ENCODE measurements around the gene XPR1.
A peak's percentile ranks its signal among the peaks of the same experiment; 100 is the strongest.

The XPR1 gene

DNA sequence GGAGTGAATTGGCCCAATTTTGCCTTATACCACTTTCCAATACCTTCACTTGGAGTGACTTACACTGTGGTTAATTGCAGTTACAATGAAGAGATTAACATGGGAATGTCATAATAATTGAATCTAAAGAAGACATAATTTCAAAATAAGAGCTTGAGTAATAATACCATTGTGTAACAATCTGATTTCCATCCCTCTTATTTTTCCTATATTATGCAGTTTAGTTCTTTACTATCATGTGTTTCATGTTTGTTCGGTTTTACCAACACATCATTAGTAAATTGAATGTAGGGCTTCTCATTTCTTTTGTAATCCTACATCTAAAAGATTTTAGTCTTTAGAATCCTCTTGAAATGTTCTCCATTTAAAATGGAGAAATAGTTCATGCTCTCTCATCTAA, 19.2 kb upstream of the XPR1 start:
- no peak overlapping the region for H3K27ac ChIP-seq
- no peak overlapping the region for H3K4me3 ChIP-seq

DNA sequence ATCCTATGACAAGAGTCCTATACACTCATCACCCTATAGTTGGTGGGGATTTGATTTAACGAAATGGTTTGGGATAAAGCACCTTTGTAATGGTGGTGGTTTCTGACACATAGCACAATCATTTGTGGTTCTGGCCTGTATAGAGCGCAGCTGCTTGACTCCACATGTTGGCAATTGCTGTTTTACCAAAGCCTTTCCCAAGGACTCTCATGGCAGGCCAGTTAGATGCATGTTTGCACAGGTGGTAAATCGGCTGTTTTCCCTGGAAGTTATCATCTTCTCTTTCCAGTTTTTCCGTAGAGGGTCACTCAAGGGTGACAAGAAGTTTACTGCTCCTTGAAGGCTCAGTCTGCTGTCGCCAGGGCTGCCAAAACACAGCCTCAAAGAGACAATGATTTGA, 17.1 kb upstream of the XPR1 start:
- peak overlapping the region in 6 of 21 experiments; percentile 6 to 50 (median 28) for H3K27ac ChIP-seq
- H3K4me3 ChIP-seq: no peak overlapping the region

DNA sequence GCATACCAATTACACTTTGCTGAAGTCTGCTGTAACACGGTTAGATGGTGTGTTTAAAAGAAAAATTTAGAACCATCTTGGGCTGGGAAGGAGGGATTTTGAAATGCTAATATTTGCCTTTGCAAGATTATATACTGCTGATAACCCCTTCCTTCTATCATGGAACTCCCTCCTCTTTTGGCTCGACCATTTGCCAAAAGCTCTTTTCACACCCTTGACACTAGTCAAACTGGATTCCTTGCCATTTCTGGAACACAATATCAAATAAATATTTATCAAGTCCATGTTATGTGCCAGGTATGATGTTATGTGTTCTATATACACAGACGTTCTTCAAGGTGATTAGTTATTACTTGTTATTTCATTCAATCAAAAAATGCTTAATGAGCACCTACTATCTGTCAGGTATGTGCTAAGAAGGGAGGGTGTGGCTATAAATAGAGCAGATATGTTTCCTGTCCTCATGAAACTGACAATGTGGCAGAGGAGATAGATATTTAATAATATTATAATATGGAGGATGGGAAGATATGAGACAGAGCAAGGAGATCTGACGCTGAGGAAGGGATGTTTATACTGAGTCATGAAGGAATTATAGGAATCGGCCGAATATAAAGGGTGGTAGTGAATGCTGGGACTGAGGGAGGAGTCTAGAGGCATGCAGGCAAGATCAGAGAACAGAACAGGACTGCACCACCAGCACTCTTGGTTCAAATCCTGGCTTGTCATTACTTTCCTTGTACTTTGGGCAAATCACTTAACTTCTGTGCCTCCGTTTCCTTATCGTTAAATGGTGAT, 16.1 kb upstream of the XPR1 start:
- H3K27ac ChIP-seq: peak overlapping the region in 8 of 21 experiments; percentile 0 to 59 (median 22)
- no peak overlapping the region for H3K4me3 ChIP-seq

DNA sequence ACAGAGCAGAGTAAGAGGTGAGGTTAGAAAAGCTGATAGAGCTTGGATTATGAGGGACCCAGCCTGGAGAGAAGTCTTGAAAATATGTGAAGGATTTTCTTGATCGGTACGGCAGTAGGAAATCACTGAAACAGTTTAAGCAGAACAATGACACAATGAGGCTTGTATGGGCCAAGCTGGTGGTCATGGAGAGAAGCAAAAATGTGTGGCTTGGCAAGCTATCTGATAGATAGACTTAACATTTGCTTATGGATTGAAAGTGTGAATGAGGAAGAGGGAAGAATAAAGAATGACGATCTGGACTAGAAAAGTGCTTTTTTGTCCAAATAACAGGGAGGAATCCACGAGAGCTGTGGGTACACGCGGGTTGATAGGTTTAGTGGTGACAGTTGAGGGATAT, 15.4 kb upstream of the XPR1 start:
- H3K27ac ChIP-seq: peak overlapping the region in 6 of 21 experiments; percentile 3 to 59 (median 28)
- no peak overlapping the region for H3K4me3 ChIP-seq

DNA sequence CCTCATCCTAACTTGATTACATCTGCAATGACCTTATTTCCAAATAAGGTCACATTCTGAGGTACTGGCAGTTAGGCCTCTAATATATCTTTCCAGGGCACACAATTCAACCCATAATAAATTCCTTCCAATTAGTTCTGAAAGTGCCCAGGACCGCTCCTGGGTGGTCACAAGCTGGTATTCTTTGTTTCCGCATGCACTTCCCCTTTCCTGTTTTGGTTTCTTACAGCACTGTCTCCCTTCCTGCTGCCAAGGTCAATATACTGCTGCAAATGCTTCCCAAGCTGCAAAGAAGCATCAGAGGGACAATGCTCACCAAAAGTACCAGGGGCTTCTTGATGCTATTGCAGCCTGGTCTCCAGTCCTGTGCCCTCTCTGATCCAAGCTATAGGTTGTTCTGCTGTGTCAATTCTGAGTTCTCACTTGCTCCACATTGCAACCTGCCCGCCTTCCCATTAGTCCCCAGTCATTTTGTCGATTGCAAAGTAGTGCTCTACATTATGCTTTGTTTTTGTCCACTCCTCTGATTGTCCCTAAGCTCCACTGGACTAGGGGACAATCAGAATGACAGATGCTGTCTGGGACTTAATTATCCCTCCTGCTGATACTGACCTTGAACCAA, 13.9 kb upstream of the XPR1 start:
- no peak overlapping the region for H3K4me3 ChIP-seq
- H3K27ac ChIP-seq: no peak overlapping the region

DNA sequence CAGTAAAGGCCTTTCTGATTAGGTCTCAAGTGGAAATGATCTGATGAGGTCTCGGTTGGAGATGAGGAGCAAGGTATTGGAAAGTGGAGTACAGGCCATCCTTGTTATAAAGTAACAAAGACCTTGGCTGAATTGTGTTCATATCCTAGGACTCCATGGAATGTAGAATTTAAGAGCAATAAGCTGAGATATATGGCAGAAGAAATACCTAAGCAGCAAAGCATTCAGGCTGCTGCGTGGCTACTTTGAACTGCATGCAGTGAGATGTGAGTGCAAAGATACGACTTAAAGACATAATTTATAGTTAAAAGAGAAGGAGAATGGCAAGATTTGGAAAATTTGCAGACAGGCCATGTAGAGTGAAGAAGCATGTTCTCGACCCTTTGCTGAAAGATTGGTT, 11.2 kb upstream of the XPR1 start:
- no peak overlapping the region for H3K27ac ChIP-seq
- H3K4me3 ChIP-seq: no peak overlapping the region

DNA sequence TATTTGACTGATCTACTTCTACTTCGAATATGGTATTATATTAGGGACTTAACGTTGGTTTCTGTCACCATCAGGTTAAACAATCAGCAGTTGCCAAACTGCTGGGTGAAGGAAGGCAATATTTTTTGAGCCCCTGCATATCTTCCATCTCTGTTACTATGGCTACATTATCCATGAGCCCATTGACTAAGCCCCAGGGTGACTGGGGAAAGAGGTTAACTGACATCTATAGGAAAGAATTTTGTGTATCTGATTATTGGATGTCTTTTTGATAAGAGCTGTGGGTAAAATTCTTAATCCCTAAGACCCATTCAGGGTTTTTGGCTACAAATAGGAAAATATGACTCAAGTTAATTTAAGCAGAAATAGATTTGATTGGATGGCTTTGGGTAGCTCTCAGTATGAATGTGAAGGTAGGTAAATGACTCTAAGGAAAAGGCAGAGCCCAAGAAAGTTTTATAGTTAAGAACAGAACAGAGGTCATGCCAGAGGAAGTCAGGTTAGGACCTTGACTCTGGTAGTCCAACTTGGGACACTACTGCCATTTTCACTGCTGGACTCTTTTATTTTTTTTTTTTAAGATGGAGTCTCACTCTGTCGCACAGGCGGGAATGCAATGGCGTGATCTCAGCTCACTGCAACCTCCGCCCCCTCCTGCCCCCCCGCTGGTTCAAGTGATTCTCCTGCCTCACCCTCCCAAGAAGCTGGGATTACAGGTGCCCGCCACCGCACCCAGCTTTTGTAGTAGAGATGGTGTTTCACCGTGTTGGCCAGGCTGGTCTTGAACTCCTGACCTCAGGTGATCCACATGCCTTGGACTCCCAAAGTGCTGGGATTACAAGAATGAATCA, 8.9 kb upstream of the XPR1 start:
- no peak overlapping the region for H3K4me3 ChIP-seq
- no peak overlapping the region for H3K27ac ChIP-seq

DNA sequence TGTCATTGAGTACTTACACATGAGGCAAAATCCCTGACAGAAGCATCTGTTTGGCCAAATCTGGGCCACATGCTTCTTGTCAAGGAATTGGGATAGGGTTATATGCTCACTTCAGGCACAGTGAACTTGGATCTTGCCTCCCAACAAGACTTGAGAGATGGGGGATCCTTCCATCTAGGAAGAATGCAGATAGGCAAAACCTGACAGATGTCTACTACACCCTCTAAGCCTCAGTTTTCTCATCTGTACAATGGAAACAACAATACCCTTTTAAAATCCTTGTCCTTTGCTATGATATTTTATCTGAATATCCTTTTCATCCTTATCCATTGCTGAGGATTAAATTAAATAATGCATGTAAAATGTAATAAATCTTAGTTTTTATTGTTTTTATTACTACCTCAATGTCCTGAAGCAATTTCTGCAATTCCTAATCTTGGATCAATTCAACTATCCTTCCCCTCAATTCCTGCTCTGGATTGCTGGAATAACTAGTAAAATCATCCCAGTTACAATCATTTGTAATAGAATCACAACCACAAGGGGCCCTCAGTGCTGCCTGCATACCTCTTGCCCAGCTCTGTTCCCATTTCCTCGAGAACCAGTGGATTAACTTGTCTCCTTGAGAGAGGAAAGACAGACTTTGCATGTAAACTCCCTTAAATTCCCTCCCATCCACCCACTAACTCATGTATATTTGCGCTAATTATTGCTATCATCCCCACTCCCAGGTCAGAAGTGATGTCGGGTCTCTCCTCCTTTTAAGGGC, 8.1 kb upstream of the XPR1 start:
- no peak overlapping the region for H3K27ac ChIP-seq
- H3K4me3 ChIP-seq: no peak overlapping the region

DNA sequence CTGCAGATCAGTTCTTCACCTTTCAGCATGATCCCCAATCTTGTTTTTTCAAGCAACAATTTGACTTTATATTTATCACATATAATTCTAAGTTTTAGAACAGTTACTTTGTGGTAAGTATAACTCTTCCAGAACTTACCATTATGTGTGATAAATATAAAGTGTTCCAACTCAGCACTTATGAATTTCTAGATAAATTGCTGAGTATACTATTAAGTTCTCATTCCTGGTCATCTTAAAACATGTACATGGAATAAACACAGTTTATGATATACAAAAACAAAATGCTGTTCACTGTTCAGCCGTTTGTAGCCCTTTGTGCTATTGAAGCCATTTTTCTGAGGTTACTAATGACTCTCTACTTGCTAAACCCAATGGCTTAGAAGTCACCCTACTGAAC, 5.1 kb upstream of the XPR1 start:
- Histone ChIP-seq H3K27ac (no peak overlapping the region), H3K4me3 (no peak overlapping the region)

DNA sequence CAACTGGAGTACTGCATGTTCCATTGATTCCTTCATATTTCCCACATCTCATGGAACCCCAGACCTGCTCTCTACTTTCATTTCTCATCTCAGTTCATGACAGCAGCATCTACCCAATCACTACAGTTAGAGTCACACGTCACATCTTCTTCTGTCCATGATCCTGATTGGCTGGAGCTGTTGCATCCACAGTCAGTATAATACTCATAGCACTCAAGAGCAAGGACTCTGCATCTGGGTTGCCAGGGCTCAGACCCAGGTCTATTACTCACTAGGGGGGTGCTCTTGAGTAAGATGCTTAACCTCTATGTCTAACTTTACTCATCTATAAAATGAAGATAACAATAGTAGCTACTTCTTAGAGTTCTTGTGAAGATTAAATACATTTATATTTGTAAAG, 4.4 kb upstream of the XPR1 start:
- Histone ChIP-seq H3K27ac (no peak overlapping the region), H3K4me3 (no peak overlapping the region)

DNA sequence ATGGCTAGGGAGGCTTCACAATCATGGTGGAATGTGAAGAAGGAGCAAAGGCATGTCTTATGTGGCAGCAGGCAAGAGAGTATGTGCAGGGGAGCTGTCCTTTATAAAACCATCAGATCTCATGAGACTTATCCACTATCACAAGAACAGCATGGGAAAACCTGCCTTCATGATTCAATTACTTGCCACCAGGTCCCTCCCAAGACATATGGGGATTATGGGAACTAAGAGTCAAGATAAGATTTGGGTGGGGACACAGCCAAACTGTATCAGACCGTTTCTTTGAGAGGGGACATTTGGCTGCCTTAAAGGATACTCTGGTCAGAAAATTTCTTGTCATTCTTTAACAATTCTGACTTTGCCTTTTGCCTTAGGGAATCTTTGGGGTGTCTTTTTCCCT, 3.2 kb upstream of the XPR1 start:
- no peak overlapping the region for H3K27ac ChIP-seq
- H3K4me3 ChIP-seq: no peak overlapping the region

DNA sequence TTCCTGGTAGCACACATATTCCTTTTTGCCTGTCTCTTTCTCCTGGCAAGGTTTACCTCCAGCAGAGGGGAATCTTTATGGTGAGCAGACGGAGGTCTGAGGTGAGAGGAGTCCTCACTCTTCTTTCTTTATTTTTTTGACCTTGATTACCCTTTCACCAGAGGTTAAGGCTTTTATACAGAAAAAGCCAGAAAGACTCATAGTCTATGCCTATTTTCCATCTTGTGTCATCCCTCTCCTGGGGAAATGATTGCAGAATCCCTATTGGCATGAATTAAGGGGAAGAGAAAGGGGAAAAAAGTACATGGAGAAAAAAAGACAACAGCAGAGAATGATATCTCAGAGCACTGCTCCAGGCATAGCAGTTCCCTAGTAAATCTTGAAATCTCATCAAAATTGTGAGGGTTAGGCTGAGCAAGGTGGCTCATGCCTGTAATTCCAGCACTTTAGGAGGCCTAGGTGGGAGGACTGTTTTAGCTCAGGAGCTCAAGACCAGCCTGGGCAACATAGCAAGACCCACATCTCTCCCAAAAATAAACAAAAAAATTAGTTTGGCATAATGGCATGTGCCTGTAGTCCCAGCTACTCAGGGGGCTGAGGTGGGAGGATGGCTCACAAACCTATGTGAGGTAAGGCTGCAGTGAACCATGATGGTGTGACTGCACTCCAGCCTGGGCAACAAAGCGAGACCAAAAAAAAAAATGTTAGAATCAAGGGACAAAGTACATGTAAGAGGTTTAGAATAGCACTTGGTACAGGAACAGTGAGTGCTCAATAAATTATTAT, 1.2 kb upstream of the XPR1 start:
- no peak overlapping the region for H3K4me3 ChIP-seq
- peak overlapping the region in 4 of 21 experiments; percentile 1 to 63 (median 28) for H3K27ac ChIP-seq

DNA sequence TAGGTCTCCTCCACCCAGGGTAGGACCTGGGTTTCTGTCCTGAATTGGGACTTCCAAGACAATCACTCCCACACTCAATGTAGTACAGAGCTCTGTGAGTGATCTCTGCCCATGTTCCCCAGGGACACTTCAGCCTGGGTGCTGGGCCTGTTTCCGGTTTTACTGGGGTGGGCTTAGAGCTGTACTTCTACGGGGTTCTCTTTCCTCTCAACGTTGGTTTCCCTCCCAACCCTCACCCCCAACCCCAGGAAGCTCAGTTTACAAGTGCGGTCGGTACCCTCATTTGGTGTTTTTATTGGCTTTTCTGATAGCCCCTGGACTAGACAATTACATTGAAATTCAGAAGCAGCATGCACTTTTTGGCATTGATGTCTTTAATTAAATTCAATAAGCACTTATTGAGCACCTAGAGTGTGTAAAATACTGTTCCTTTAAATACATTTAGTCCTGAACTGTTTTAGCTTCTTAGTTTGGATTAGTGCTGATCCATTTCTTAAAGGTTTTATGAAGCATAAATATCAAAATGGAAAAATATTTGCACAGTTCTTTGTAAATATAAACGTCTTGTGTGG, 542 bp upstream of the XPR1 start:
- H3K4me3 ChIP-seq: no peak overlapping the region
- H3K27ac ChIP-seq: peak overlapping the region in 13 of 21 experiments; percentile 1 to 88 (median 43)

DNA sequence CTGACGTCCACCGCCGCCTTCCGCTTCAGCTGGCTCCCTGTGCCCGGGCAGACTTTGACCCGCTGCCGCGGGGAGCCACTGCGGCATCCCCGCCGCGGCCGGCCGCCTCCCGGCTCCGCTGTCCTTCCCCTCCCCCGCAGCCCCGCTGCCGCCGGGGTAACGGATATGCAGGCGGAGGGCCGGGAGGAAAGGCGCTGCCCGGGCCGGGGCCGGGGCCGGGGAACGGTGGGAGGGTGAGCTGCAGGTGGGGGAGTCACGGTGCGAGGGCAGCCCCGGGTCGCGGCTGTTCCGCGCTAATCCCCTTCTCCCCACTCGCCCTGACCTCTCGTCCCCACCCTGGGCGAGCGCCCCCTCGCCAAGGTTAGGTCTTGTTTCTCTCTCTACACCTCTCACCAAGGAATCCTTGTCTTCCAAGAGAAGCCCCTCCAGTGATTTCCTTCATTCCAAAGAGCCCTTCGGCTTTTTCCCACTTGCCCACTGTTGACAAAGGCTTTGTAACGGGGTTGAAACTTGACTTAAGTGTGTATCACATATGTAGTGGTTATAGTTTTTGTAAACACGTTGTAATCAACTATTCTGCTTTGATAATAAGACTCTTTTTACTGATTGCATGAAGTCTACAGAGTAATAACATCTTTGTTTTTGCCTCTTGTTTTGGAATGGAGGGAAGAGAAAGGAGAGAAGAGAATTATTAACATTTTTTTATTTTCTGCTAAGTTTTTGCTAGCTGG, 669 bp downstream of the XPR1 start:
- Histone ChIP-seq H3K27ac (peak overlapping the region; percentile 68 to 94 (median 88)), H3K4me3 (peak overlapping the region; percentile 79 to 99 (median 91))

DNA sequence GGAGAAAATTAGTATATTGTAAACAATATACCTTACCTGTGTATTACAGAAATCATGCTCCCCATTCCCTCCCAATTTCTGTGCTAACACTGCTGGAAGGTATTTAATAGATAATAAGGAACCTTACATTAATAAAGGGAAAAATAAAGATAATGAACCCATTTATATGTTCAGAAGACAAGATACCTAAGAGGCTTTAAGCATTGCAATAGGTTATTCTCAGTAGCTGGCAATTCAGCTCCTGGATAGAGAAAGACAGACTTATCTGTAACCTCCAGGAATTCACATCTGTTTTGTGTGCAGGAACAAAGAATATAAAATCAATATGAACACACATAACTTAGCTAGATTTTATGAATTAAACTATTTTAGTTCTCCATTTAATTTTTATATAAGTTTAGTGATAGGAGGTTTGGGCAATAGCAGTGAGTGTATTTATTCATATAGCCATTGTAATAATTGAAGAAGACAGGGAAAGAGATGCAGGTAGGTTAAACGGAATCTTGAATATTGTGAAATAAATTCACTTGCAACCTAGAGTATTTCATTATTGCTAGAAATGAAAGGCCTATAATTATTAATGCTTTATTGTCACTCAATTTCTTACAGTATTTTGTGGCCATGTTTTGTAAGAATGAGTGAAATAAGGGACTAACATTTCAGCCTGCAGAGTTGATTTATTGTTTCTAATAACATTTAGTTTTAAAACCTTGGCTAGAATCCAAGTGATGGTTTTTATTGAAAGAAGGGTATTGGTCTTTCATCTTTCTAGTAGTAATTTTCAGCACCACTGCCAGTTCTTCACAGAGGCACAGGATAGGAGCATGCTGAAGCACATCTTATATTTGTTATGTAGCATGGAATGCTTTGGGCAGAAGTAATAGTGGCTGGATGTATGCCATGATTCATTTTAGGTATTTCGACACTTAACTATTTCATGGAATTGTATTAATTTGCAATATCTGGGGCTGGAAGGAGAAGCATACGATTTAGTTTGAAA, 1.5 kb downstream of the XPR1 start:
- peak overlapping the region in 5 of 7 experiments; percentile 80 to 99 (median 92) for H3K4me3 ChIP-seq
- H3K27ac ChIP-seq: peak overlapping the region in 8 of 21 experiments; percentile 82 to 94 (median 90)

DNA sequence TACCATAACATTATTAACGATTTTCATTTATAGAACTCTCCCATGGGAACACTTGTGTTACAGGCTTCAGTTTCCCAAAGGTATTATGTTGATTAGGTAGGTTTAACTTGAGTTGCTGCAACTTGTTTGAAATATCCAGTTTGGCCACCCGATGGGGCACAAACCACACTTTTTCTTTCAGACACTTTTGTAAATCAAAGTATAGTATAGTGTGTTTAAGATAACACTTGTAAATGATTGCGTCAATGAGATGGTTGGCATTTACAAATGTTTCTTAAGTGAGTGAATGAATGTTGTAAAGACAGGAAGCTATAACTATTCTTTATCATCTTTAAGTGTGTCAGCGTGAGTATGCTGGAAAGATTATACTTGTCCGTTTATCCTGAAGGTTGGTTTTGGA, 4.3 kb downstream of the XPR1 start:
- Histone ChIP-seq H3K4me3 (no peak overlapping the region), H3K27ac (no peak overlapping the region)

DNA sequence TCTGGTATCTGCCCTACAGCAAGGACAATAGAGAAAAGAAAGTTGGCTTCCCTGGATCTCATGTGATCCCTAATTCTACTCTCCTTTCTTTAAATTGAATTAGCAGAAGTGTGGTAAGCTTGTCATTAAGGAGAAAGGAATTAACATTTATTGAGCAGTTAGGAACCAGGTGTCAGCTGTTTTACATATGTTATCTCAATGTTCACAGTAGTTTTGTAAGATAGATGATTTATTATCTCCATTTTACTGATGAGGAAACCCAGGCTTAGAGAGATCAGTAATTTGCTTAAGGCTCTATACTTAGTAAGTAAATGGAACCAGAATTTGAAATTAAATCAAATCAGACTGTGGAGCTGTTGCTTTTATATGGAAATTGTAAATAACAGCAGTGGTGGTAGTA, 8.0 kb downstream of the XPR1 start:
- Histone ChIP-seq H3K4me3 (no peak overlapping the region), H3K27ac (no peak overlapping the region)

Measured in skin epidermis (tissue), 12 donors.